ENCODE results near the gene SPOCK3.
"Not testable (repeated sequence)": the region's sequence is repeated elsewhere in the genome, so short reads cannot be mapped to it uniquely, and the experiment has no call there.

The SPOCK3 gene

DNA sequence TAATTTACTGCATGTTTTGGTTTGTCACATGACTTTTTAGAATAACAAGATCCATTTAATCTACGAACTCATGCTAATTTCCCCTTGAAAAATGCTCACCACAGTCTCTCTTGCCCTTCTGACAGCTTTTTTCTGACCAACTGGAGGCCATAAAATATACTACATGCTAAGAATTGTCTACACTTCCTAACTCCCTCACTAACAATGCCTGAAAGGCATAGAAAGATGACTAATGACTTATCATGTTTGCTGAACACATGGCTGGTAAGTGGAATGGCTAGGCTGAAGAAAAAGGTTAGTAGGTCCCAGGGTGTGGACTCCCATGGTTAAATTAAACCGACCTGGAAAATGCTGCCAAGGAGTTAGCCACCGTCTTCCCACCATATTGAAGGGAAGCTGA lies 309.9 kb downstream of the SPOCK3 start:
- no peak for DNase-seq

DNA sequence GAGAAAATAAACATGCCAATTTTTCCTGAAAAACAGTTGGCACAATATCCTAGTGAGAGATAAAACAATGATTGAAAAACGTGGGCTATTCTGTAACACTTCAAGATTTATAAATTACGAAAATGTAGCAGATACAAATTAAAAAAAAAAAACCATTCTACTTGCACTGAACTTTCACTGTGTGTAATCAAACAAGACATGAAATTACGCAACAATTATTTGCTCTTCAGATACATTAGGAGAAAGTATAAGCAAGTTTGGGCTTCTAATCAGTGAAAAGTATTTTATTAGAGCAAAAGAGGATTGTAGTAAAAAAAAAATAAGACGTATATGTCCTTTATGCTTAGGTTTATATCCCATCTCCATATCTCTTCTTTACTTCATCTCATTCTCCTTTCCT lies 320.4 kb downstream of the SPOCK3 start:
- DNase-seq, result no peak

DNA sequence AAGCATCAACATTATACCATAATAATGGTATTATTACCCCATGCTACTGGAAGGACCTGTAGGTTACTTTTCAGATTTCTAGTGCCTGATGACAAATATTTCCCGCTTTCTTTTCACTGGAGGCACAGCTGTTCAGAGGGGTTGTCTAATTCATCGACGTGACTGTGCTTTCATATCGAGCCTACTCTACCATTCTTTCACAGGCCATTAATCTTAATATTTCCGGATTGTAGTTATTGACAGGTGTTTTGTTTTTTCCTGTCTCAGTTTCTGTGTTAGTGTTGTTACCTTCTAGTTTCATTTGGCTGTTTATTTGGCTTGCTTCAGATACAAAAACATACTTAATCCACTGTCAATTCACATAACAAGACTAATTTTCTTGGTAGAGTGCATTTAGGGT lies 330.9 kb downstream of the SPOCK3 start:
- DNase-seq, result no peak

DNA sequence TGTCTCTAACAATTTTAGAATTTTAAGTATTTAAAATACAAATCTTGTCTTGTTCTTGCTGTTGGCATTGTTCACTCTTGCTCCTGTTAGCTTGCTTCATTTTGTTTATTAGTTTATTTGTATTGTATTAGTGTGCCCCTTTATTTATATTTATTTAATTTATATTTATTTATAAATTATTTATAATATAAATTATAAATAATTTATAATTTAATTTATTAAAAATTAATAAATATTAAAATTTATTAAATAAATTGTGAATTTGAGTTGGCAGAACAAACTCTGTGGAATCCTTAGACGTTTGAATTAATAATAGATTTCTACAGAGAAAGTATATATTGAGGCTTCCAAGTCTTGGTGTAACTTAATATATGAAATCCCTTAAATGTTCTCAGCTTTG lies 331.4 kb downstream of the SPOCK3 start:
- DNase-seq, result no peak

DNA sequence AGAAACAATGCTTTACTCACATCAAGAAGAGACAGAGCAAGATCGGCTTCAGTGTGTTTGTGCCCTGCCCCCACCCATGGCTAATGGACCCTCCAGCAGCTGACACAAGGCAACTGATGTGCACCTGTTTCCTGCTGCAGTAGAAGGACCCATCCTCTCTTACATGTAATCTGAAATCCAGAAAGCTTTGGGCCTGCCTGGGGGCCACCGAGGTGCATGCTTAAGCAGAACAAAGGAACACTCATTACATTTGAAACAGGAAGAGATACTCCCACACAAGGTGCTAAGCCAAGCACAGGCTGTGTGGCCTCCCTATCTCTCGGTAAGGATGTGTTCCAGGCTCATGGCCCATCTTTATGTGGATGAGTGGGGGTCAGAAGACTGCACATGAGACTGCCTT lies 338.0 kb downstream of the SPOCK3 start:
- no peak for DNase-seq

DNA sequence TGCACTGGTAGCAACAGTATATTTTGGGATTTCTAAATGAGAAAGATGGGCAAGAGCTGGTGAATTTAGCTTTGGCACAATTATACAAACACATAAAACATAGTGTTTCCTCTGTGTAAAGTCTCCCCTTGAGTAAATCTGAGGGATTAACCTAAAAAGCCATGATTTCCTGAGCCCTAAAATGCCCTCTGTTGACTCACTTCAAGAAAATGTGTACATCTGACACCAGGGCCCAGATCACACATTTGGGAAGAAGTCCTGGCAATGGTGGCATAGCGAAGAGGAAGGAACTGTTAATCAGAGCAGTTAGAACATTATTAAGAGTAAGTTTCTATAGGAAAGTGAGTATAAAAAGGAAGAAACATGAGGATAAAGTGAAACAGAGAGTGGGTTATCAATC lies 338.5 kb downstream of the SPOCK3 start:
- no peak for DNase-seq

DNA sequence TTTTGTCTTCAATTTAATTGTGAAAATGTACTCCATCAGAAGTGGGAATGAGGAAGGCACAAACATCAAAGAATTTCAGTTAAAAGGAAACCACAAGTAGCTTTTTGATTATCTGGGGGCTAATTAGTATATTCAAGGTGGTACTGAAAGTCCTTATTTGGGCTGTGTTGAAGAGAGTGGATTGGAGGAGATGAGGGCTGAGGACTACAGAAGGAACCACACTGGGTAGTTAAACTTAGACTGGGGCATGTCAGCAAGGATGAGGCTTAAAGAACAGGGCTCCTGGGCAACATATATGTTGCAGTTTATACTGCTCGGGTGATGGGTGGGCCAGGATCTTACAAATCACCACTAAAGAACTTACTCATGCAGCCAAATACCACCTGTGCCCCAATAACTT lies 346.8 kb downstream of the SPOCK3 start:
- no peak for DNase-seq

DNA sequence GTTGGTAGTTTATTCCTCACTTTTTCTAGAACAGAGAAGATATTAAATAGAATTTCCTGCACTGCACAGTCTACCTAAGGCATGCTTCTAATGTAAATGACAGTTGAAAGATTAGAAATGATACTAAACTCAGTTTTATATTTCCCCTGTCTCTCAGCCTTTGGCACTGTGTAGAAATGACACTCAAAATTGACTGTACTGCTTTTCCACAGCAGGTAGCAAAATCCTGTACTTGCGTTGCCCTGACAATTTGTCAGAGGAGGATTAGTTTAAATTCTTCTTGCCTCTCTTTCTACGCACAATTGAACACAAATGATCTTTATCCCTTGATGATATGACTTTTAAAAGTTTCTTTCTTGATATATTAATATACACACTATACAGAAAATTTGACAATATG lies 347.6 kb downstream of the SPOCK3 start:
- no peak for DNase-seq

DNA sequence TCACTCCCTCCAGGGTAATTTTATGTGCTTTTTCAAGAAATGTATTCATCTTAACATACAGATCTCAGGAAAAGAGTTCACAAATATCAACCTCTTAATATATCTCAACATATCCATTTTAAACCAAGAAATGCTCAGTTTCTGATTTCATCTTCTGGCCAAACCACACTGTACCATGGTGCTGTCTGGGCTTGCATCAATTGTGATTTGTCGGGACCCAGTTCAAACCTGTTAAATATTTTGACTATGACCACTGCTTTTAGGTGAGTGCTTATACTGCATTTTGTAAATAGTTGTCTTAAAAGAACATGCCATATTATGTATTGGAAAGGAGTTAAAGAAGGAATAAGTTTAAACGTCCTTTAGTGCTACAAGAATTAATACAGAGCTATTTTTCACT lies 352.1 kb downstream of the SPOCK3 start:
- DNase-seq, result no peak

DNA sequence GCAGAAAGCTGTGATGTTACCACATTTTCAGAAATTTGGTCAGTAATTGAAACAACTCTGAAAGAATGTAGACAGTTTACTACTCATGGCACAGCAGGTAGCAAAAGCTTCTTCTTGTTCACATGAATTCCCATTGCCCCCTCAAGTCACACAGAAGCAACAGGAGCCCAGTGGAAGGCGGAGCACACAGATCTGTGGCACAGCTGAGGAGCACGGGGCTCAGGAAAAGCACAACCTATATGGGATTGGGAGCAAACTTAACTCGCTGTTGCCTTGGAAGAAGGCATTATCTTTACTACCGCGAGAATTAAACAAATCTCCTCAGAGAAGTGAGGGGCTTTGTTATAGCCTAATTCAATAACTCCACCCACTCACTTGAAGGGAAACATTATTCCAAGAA lies 358.5 kb downstream of the SPOCK3 start:
- DNase-seq, result no peak

DNA sequence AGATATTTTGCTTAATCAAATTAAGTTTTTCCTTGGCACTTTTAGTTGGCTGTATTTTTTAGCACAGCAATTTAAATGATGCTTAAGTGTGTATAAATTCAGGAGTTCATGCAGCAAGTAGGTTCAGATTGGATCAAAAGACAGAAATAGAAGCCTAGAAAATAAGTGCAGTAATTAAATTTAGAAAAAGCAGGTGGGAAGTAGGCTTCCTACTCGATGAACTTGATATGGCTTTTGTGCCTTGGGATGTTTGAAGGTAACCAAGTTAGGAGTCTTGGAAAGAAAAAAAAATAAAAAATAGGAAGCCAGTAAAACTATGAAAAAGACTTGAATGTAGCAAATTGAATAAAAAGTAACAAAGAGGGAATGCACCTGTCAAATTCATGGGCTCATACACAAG lies 372.3 kb downstream of the SPOCK3 start:
- no peak for DNase-seq

DNA sequence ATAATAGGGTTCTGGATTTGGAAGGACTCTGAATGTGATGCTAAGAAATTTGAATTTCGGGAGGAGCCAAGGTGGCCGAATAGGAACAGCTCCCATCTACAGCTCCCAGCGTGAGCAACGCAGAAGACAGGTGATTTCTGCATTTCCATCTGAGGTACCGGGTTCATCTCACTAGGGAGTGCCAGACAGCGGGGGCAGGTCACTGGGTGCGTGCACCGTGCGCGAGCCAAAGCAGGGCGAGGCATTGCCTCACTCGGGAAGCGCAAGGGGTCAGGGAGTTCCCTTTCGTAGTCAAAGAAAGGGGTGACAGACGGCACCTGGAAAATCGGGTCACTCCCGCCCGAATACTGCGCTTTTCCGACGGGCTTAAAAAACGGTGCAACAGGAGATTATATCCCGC lies 383.9 kb downstream of the SPOCK3 start:
- DNase-seq, result not testable (repeated sequence)

DNA sequence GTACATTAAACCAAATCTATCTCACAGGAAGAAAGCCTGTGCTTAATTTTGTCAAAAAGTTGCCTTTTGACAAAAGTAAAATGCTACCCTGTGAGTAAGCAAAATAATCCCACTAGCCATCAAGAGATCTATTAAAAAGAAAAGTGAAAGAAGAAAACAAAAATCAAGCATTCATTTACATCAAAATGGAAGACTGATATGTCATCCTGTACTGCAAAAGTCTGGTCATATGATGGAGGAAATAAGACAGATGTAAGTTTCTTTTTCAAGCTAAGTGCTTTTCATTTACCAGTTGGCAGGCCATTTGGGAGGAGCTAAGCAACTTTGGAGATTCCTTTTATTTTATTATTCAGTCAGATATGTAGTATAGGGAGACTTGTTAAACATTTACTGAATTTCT lies 387.4 kb downstream of the SPOCK3 start:
- DNase-seq, result no peak

DNA sequence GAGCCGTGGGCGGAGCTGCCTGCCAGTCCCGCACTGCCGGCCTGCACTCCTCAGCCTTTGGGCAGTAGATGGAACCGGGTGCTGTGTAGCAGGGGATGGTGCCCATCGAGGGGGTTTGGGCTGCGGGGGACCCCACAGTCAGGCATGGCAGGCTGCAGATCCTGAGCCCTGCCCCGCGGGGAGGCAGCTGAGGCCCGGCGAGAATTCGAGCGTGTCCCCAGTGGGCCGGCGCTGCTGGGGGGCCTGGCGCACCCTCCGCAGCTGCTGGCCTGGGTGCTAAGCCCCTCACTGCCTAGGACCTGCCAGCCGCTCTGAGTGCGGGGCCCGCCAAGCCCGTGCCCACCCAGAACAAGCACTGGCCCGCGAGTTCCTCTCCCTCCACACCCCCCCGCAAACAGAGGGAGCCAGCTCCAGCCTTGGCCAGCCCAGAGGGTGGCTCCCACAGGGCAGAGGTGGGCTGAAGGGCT lies 391.5 kb downstream of the SPOCK3 start:
- DNase-seq, result no peak

DNA sequence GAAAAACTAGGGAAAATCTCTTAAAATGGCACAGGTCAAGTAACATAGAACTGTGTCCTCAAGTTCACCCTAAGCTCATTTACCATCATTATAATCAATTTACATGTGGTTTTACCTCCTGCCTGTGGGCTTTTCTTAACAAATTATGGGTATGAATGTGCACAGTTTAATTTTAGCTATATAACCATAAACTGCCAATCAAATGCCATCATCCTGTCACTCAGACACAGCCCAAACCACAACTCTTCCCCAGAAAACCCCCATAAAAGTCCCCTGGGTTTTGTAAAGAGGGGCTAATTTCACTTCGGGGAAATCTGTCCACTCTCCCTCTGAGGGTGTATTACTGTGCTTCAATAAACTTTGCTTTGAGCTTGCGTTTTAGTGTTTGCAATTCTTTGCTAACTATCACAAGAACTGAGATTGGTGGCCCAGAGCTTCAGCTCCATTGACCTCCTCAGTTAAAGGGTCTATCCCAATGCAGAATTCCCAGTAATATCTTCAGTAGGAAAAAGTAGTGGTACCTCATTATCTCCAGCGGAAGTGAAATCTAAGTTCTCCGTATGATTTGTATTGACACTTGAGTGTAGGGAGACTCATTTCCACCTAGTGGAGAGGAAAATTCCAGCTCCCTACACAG lies 394.6 kb downstream of the SPOCK3 start:
- no peak for DNase-seq

DNA sequence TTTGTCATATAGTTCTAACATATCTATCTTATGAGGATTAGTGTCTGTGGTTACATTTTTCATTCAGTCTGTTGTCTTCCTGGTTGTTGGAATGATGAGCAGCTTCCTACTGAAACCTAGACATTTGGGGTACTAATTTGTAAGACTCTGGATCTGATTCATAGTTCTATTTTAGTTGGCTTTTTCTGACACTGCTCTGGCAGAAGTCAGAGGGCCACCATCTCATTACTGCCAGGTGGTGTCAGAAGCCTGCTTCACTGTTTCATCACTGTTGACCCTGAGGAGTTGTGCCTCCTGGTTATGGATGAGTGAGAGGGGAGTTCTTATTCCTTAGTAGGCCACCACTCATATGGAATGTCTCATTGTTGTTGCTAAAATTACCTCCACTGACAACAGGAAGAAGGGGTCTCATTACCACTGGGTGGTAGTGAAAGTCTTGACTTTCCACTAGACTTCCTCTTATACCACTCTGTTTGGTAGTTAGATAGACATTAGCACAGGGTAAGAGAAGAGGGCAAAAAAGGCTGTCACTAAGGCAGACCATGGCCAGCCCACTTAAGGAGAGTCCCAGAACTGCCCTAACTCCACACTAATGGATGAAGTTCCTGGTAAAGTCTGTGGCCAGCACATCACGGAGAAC lies 395.2 kb downstream of the SPOCK3 start:
- DNase-seq, result no peak

DNA sequence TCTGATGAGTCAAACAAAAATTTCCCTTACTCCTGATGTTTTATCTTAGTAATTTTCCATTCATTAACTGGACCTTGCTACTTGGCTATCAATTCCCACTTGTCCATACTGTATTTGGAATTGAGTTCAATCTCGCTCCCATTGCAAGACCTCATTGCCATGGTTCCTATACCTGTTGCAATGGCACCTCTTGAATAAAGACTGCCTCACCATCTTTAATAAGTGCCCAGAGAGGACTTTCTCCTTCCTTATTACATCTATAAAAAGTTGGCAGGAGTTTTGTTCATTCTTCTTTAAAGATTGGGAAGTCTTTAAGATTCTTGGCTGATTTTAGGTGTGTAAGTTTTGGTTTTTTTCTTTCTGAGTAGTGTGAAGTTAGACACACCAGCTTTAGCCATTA lies 397.4 kb downstream of the SPOCK3 start:
- no peak for DNase-seq

DNA sequence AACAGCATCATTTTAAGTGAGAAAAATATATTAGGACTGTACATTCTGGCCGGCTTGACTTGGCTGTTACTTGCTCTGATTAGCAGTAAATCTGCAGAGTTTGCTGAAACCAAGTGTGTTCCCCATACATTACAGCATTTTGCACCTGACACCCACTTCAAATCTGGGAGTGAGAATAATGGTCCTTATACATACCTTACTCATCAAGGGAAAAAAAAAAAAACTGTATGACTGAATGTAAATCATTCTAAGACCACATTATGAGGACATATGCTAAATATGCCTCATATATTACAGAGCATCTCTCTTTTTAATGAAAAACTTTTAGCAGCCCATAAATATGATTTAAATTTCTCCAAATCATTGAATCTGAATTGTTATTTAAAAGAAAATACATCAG lies 406.7 kb downstream of the SPOCK3 start:
- DNase-seq, result no peak

DNA sequence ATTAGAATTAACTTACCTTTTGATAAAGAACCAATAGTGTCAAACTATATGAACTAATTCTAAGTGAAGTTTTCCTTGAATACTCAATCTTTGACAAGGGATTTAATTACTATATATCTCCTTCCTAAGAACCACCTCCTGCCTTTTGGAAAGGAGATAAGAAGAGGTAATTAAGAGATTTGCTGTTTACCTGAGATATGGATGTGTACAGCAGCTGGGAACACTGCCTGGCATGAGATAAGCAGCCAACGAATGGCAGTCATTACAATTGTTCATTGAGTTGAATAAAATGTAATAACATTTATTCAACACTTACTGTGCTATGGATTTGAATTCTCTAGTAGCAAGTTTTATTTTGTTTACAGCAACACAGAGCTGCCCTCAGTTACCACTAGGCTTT lies 407.1 kb downstream of the SPOCK3 start:
- no peak for DNase-seq

DNA sequence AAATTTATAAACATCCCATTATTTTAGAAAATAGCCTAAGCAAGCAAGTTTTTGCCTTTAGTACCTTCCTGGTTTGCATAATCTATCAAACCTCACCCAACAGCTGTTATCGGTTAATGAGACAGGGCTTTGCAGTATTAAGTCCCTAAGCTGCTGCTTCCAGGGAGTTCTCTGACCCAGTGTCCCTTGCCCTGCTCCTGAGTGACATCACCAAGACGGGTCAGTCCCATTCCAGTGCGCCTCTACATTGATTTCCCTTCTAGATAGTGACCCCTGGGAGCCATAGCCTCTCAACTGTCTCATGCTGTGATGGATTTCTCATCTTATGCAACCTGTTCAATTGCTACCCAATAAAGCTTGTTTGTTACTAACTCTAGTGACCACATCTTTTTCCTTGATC lies 410.4 kb downstream of the SPOCK3 start:
- no peak for DNase-seq

DNA sequence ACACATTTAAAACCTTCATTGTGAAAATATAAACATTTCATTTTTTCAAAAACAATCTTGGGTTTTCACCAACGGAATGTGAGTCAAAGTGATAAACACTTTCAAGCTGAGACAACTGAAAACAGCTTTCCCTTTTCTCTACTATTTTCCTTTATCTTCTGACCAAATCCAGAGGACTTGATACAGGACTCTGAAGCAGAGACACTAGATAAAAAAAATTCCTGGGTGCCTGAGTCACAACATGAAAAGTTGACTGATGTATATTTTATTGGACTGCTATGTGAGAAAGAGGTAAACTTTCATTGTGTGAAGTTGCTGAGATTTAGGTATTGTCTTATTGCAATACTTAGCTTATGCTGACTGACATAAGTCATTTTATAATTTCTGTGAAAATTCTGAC lies 411.2 kb downstream of the SPOCK3 start:
- DNase-seq, result no peak

DNA sequence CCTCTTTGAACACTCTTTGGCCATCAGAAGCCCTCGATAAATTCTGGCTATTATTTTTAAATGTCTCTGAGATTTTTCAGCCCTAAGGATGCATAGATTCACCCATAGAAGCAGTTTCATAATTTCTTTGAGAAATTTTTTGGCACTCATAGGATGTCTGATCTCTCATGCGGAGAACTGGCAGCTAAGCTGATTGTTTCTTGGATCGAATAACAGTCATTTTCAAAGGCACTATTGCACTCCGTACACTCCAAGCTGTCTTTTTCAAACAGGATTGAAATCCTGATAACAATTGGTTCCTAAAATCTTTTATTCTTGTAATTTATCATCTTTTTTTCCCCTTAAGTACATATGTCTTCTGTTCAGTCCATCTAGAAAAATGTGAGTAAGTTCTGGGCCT lies 411.9 kb downstream of the SPOCK3 start:
- no peak for DNase-seq

DNA sequence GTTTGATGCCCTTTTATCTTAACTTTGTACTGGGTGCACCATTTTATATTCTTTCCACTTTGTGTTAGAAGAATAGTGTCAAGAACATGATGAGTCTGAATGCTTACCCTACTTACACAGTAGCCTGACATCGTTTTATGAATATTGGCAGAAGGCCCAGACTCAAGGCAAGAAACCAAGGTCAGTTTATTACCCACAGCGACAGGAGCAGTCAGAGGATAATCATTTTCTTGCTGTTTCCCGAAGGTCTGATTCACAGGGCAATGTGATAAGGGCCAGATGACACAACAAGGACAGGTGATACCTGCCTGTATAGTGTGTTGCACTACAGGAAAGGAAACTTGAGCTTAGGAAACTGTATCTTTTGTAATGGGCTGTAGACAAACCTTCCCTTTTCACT lies 417.4 kb downstream of the SPOCK3 start:
- DNase-seq, result no peak

DNA sequence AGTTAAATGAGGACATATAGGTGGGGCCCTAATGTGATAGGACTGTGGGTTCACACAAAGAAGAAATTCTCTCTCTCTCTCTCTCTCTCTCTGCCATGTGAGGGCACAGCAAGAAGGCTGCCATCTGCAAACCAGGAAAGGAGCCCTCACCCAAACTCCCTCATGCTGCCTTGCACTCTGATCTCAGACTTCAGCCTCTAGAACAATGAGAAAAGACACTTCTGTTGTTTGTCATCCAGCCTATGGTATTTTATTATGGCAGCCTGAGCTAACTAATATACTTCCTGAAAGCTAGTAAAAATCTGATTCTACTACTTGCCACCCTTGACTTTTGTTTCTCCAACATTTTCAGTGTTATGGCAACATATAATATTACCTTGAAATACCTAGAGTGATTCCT lies 425.9 kb downstream of the SPOCK3 start:
- no peak for DNase-seq

DNA sequence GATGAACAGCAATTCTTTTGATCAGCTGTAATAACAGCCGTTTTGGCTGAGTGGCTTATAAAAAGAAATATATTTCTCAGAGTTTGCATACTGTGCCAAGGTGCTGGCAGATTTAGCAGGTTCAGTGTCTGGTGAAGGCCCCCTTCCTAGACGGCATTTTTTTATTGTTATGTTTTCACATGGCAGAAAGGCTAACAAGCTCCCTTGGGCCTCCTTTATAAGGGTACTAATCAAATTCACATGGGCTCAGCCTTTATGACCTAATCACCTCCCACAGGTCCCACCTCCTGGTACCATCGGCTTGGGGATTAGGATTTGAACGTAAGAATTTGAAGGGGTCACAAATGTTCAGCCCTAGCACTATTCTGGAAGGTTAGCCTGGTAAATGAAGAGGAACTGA lies 431.9 kb downstream of the SPOCK3 start:
- DNase-seq, result no peak

Measured in CD4-positive, alpha-beta T cell treated with Interleukin-21 for 1 hour (primary cell).